ENCODE data around the gene EID2B.

- no peak for TF ChIP-seq CTCF (IDR thresholded peaks at IDR 0.05)
- no peak for TF ChIP-seq POLR2A (IDR thresholded peaks at IDR 0.05)
These were observed 13.9 kb upstream of the EID2B start for GRCh38 chr19:39546599-39546998.
